Activated naive CD8-positive, alpha-beta T cell treated with anti-CD3 and anti-CD28 coated beads, Interleukin-2, amount 50 U/mL, for 24 hours (primary cell): Measurements from ENCODE around the gene RANBP17.
"Not testable (repeated sequence)": the region's sequence is repeated elsewhere in the genome, so short reads cannot be mapped to it uniquely, and the experiment has no call there.

Experiments used
- ATAC-seq: fragments of 150-1000 bp; cut with Tn5 transposase; one replicate; pipeline ENCODE4 v1.10.0; 2021
- DNase-seq: peaks from one replicate; pipeline ENCODE4 v3.0.0; 2021
- H3K27ac Mint-ChIP-seq: one replicate; pipeline ENCODE4 v1.8.0; 2021; ENCODE audit warnings: mild to moderate bottlenecking, mixed read lengths
- H3K27me3 Mint-ChIP-seq: one replicate; pipeline ENCODE4 v1.8.0; 2021; ENCODE audit warnings: mixed read lengths
- H3K36me3 Mint-ChIP-seq: one replicate; pipeline ENCODE4 v1.8.0; 2021; ENCODE audit warnings: low read depth, mixed read lengths
- H3K4me1 Mint-ChIP-seq: one replicate; pipeline ENCODE4 v1.8.0; 2021; ENCODE audit warnings: mixed read lengths
- H3K4me3 Mint-ChIP-seq: one replicate; pipeline ENCODE4 v1.8.0; 2021; ENCODE audit warnings: mild to moderate bottlenecking, moderate library complexity, mixed read lengths
- H3K9me3 Mint-ChIP-seq: one replicate; pipeline ENCODE4 v1.8.0; 2021; ENCODE audit warnings: mixed read lengths

Gene RANBP17

GRCh38 chr5:171041893-171042292 is 180.1 kb downstream of the RANBP17 start:
- H3K27me3 Mint-ChIP-seq, H3K36me3 Mint-ChIP-seq, ATAC-seq, H3K9me3 Mint-ChIP-seq, DNase-seq, H3K4me3 Mint-ChIP-seq, H3K27ac Mint-ChIP-seq, H3K4me1 Mint-ChIP-seq: not testable (repeated sequence)

- H3K9me3 Mint-ChIP-seq: peaks cover 10% of the 10 kb centered on the region
- H3K4me1 Mint-ChIP-seq: no peaks in the 10 kb centered on the region
- H3K27me3 Mint-ChIP-seq: no peaks in the 10 kb centered on the region
- no peak for DNase-seq
- no peak overlapping the region for H3K4me3 Mint-ChIP-seq
- no peak for ATAC-seq
- H3K27ac Mint-ChIP-seq: no peak overlapping the region
- no peaks in the 10 kb centered on the region for H3K36me3 Mint-ChIP-seq
Measured at GRCh38 chr5:171050916-171051315, 189.1 kb downstream of the RANBP17 start.

- no peaks in the 10 kb centered on the region for H3K27me3 Mint-ChIP-seq
- H3K4me3 Mint-ChIP-seq: no peak overlapping the region
- no peak for DNase-seq
- peaks cover 26% of the 10 kb centered on the region for H3K9me3 Mint-ChIP-seq
- H3K27ac Mint-ChIP-seq: no peak overlapping the region
- H3K36me3 Mint-ChIP-seq: no peaks in the 10 kb centered on the region
- no peaks in the 10 kb centered on the region for H3K4me1 Mint-ChIP-seq
- no peak for ATAC-seq
Measured at GRCh38 chr5:171055875-171056454, 194.1 kb downstream of the RANBP17 start.

- ATAC-seq (no peak), DNase-seq (no peak)
- Mint-ChIP-seq H3K27me3 (peaks cover 2% of the 10 kb centered on the region), H3K9me3 (peaks cover 23% of the 10 kb centered on the region), H3K27ac (no peak overlapping the region), H3K4me1 (no peaks in the 10 kb centered on the region), H3K36me3 (no peaks in the 10 kb centered on the region), H3K4me3 (no peak overlapping the region)
Measured at GRCh38 chr5:171067540-171068130, 205.8 kb downstream of the RANBP17 start.

- Mint-ChIP-seq H3K36me3 (no peaks in the 10 kb centered on the region), H3K4me3 (no peak overlapping the region), H3K9me3 (peaks cover 4% of the 10 kb centered on the region), H3K27ac (no peak overlapping the region), H3K4me1 (no peaks in the 10 kb centered on the region), H3K27me3 (peaks cover 2% of the 10 kb centered on the region)
- DNase-seq: no peak
- no peak for ATAC-seq
Measured at GRCh38 chr5:171074747-171075146, 212.9 kb downstream of the RANBP17 start.

- peaks cover 4% of the 10 kb centered on the region for H3K9me3 Mint-ChIP-seq
- no peaks in the 10 kb centered on the region for H3K4me1 Mint-ChIP-seq
- H3K27me3 Mint-ChIP-seq: no peaks in the 10 kb centered on the region
- DNase-seq: no peak
- H3K4me3 Mint-ChIP-seq: no peak overlapping the region
- H3K36me3 Mint-ChIP-seq: no peaks in the 10 kb centered on the region
- no peak for ATAC-seq
- no peak overlapping the region for H3K27ac Mint-ChIP-seq
Measured at GRCh38 chr5:171080186-171080938, 218.5 kb downstream of the RANBP17 start.

- Mint-ChIP-seq H3K9me3 (peaks cover 4% of the 10 kb centered on the region), H3K4me1 (no peaks in the 10 kb centered on the region), H3K36me3 (no peaks in the 10 kb centered on the region), H3K4me3 (no peak overlapping the region), H3K27ac (no peak overlapping the region), H3K27me3 (no peaks in the 10 kb centered on the region)
- DNase-seq: no peak
- ATAC-seq: no peak
Measured at GRCh38 chr5:171081319-171081718, 219.5 kb downstream of the RANBP17 start.

GRCh38 chr5:171092194-171092593 is 230.4 kb downstream of the RANBP17 start:
- Mint-ChIP-seq H3K27ac (no peak overlapping the region), H3K4me3 (no peak overlapping the region), H3K36me3 (no peaks in the 10 kb centered on the region), H3K27me3 (no peaks in the 10 kb centered on the region), H3K9me3 (peaks cover 10% of the 10 kb centered on the region), H3K4me1 (no peaks in the 10 kb centered on the region)
- ATAC-seq: no peak
- DNase-seq: no peak

- no peak overlapping the region for H3K4me3 Mint-ChIP-seq
- H3K27ac Mint-ChIP-seq: no peak overlapping the region
- no peak for ATAC-seq
- no peaks in the 10 kb centered on the region for H3K36me3 Mint-ChIP-seq
- peaks cover 10% of the 10 kb centered on the region for H3K9me3 Mint-ChIP-seq
- H3K27me3 Mint-ChIP-seq: no peaks in the 10 kb centered on the region
- DNase-seq: no peak
- no peaks in the 10 kb centered on the region for H3K4me1 Mint-ChIP-seq
Measured at GRCh38 chr5:171093598-171093997, 231.8 kb downstream of the RANBP17 start.

- H3K4me3 Mint-ChIP-seq: no peak overlapping the region
- H3K27ac Mint-ChIP-seq: no peak overlapping the region
- no peak for DNase-seq
Measured at GRCh38 chr5:171094356-171094755, 232.5 kb downstream of the RANBP17 start.

GRCh38 chr5:171102877-171103610 is 241.2 kb downstream of the RANBP17 start:
- ATAC-seq (no peak), DNase-seq (no peak)
- no peak overlapping the region for H3K27ac Mint-ChIP-seq
- H3K9me3 Mint-ChIP-seq: peaks cover 8% of the 10 kb centered on the region
- H3K4me3 Mint-ChIP-seq: no peak overlapping the region
- no peaks in the 10 kb centered on the region for H3K4me1 Mint-ChIP-seq
- H3K27me3 Mint-ChIP-seq: no peaks in the 10 kb centered on the region
- no peaks in the 10 kb centered on the region for H3K36me3 Mint-ChIP-seq

More at GRCh38 chr5:171094356-171094755, 232.5 kb downstream of the RANBP17 start:
- H3K4me1 Mint-ChIP-seq: no peaks in the 10 kb centered on the region
- peaks cover 13% of the 10 kb centered on the region for H3K9me3 Mint-ChIP-seq
- H3K36me3 Mint-ChIP-seq: no peaks in the 10 kb centered on the region
- no peaks in the 10 kb centered on the region for H3K27me3 Mint-ChIP-seq
- ATAC-seq: no peak

GRCh38 chr5:171107669-171108068 is 245.9 kb downstream of the RANBP17 start:
- Mint-ChIP-seq H3K27ac (no peak overlapping the region), H3K9me3 (no peaks in the 10 kb centered on the region), H3K4me1 (no peaks in the 10 kb centered on the region), H3K27me3 (no peaks in the 10 kb centered on the region), H3K36me3 (no peaks in the 10 kb centered on the region), H3K4me3 (no peak overlapping the region)
- ATAC-seq (no peak), DNase-seq (no peak)

- Mint-ChIP-seq H3K4me3 (no peak overlapping the region), H3K4me1 (no peaks in the 10 kb centered on the region), H3K36me3 (no peaks in the 10 kb centered on the region), H3K27ac (no peak overlapping the region), H3K27me3 (no peaks in the 10 kb centered on the region), H3K9me3 (peaks cover 17% of the 10 kb centered on the region)
- ATAC-seq (no peak), DNase-seq (no peak)
Measured at GRCh38 chr5:171115519-171115918, 253.7 kb downstream of the RANBP17 start.

- Mint-ChIP-seq H3K4me3 (no peak overlapping the region), H3K4me1 (no peaks in the 10 kb centered on the region), H3K36me3 (no peaks in the 10 kb centered on the region), H3K27ac (no peak overlapping the region), H3K27me3 (no peaks in the 10 kb centered on the region), H3K9me3 (peaks cover 17% of the 10 kb centered on the region)
- DNase-seq (no peak), ATAC-seq (no peak)
Measured at GRCh38 chr5:171116719-171117118, 254.9 kb downstream of the RANBP17 start.
